Thoracic aorta (tissue), 2 donors: ENCODE measurements around the gene HSF5. TPM values are rescaled to one million over a fixed set of nuclear protein-coding genes. Genes with fewer than 3 reads are reported as not detected.

Experiments used
- ATAC-seq: fragments of 150-250 bp; one replicate; pipeline ENCODE4 v1.8.0; 2017; ENCODE audit warnings: low read depth; ENCODE audit not compliant: insufficient number of reproducible peaks, low FRiP score
- DNase-seq: peaks from one replicate; pipeline ENCODE4 v3.0.0-alpha.2; 2020; ENCODE audit warnings: low spot score
- H3K27ac ChIP-seq, 2 donors: fragments of 200-600 bp; sonication (generic); 1 replicate in 1 of 2; 2 replicates in 1 of 2; pipeline ENCODE4 v1.5.1; 2016; ENCODE audit warnings: mild to moderate bottlenecking in 2 of 2, moderate library complexity in 2 of 2
- H3K27me3 ChIP-seq: fragments of 200-600 bp; sonication (generic); replicated peaks from 2 replicates; pipeline ENCODE4 v1.6.0; 2016; ENCODE audit warnings: mild to moderate bottlenecking; ENCODE audit not compliant: insufficient read depth
- H3K36me3 ChIP-seq: fragments of 200-600 bp; sonication (generic); one replicate; pipeline ENCODE4 v1.5.1; 2016
- H3K4me1 ChIP-seq, 2 donors: fragments of 200-600 bp; sonication (generic); 1 replicate in 1 of 2; 2 replicates in 1 of 2; pipeline versions ENCODE4 v1.5.1 to v1.6.0; 2016; ENCODE audit warnings: low read depth in 2 of 2, mild to moderate bottlenecking in 1 of 2; ENCODE audit not compliant: control insufficient read depth in 1 of 2
- H3K4me3 ChIP-seq: fragments of 200-600 bp; sonication (generic); 2 replicates; pipeline ENCODE4 v1.5.1; 2016; ENCODE audit warnings: mild to moderate bottlenecking
- H3K9me3 ChIP-seq: fragments of 200-600 bp; sonication (generic); 2 replicates; pipeline ENCODE4 v1.5.1; 2016
- total RNA-seq, 2 donors: library from RNA; depleted of rRNA; stranded (reverse); fragments of >200 nt; gene quantifications; one replicate each; pipeline versions ENCODE4 v1.1.0 to v1.2.3, GENCODE V29; 2016
- TF ChIP-seq, protein P1 (sequence below): fragments of 200-600 bp; sonication (generic); IDR thresholded peaks from one replicate; pipeline ENCODE4 v1.5.1; 2019; ENCODE audit warnings: antibody characterized with exemption

Gene HSF5
- total RNA-seq, 2 donors from 2014 or later = 0.14 TPM; not detected in 1

DNA sequence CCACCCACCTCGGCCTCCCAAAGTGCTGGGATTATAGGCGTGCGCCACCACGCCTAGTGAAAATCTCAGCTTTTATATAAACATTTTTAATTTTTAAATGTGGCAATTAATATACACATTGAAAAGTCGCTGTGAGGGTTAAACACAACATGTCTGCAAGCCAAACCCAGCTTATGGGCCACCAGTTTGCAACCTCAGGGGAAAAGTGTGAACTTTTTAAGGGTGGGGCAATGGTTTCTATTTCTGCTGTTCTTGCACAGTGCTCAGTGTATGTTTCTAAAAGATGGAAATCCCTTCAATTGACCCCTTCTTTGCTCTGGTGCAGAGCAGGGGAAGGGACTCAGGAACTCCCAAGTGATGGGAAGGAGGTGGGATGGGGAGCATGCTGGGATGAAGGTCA, 117.9 kb downstream of the HSF5 start:
- Histone ChIP-seq H3K4me1 (no peaks in the 10 kb centered on the region), H3K4me3 (no peak overlapping the region), H3K27me3 (no peaks in the 10 kb centered on the region), H3K36me3 (no peaks in the 10 kb centered on the region), H3K27ac (no peak overlapping the region), H3K9me3 (no peaks in the 10 kb centered on the region)
- no peak for DNase-seq
- ATAC-seq = no peak
- TF ChIP-seq, protein P1, sequence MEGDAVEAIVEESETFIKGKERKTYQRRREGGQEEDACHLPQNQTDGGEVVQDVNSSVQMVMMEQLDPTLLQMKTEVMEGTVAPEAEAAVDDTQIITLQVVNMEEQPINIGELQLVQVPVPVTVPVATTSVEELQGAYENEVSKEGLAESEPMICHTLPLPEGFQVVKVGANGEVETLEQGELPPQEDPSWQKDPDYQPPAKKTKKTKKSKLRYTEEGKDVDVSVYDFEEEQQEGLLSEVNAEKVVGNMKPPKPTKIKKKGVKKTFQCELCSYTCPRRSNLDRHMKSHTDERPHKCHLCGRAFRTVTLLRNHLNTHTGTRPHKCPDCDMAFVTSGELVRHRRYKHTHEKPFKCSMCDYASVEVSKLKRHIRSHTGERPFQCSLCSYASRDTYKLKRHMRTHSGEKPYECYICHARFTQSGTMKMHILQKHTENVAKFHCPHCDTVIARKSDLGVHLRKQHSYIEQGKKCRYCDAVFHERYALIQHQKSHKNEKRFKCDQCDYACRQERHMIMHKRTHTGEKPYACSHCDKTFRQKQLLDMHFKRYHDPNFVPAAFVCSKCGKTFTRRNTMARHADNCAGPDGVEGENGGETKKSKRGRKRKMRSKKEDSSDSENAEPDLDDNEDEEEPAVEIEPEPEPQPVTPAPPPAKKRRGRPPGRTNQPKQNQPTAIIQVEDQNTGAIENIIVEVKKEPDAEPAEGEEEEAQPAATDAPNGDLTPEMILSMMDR = no peak

Other genes with a start within 250 kb of the HSF5 start
- gene LPO, start 249.8 kb downstream of the HSF5 start, total RNA-seq = not detected
- under 1 TPM in 1 of 2 donors, not detected in 1; 0.14 TPM for gene MPO, start 207.5 kb downstream of the HSF5 start, total RNA-seq
- gene TSPOAP1, start 159.6 kb downstream of the HSF5 start, total RNA-seq = 10 to 100 TPM; 22.6 to 26.3 TPM
- gene SUPT4H1, start 136.2 kb downstream of the HSF5 start, total RNA-seq = 10 to 100 TPM; 30.6 to 37.3 TPM
- under 1 TPM; under 0.01 to 0.49 TPM for gene RNF43, start 70.9 kb downstream of the HSF5 start, total RNA-seq
- 10 to 100 TPM; 31.7 to 55.4 TPM for gene MTMR4, start 26.2 kb upstream of the HSF5 start, total RNA-seq
- under 1 TPM in 1 of 2 donors, not detected in 1; 0.92 TPM for gene TEX14, start 203.6 kb upstream of the HSF5 start, total RNA-seq
- 10 to 100 TPM; 14.6 to 15.4 TPM for gene RAD51C, start 204.2 kb upstream of the HSF5 start, total RNA-seq